GM18511 (cell line): ENCODE results near the gene ACAD9.

Source experiments
- ATAC-seq: cut with Tn5 transposase; IDR thresholded peaks from one replicate; pipeline ENCODE4 v1.9.1; 2021; ENCODE audit warnings: mild to moderate bottlenecking, moderate library complexity; ENCODE audit not compliant: unreplicated experiment

ACAD9 gene

DNA sequence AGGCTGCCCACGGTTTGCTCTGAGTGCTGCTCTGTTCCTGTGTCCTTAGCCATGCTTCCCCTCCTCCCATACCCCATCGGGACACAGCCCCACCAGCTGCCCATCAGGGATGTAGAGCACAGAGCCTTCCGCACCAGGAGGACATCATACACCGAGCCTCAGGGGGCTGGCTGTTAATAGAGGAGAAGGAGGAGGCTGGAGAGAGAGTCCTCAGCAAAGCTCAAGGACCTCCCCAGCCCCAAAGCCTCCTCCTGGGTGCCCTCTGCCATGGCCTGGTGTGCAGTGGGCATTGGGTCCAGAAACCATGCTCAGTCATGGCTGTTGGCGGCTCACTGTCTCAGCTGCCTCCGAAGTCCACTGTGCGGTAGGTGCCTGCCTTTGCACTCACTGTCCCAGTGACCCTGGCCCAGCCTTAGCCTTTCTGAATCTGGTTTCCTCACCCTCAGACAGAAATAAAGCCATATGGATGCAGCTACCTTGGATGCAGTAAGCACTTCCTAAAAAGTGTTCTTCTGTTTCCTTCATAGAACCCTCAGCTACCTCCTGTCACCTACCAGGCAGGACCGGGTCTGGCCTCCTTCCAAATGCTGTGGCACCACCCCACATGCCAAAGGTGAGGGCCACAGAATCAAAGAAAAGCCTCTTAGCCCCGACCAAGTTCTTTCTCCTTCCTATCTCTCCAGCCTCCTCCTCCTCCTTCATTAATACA, 53.9 kb downstream of the ACAD9 start:
- ATAC-seq, result no peak

DNA sequence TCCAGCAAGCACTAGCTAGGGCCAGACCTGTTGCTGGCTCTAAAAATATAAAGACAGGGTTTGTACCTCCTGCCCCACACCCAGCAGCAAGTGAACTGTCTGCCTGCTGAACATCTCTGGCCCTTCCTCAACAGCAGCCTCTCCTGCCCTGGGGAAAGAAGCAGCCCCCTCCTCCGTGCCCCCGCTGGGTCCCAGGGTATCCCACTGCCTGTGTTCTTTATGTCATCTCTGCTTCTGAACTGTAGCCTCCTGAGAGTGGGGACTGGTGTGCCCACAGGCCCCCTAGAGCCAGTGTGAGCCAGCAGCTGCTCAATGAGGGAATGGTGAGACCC, 54.5 kb downstream of the ACAD9 start:
- no peak for ATAC-seq

DNA sequence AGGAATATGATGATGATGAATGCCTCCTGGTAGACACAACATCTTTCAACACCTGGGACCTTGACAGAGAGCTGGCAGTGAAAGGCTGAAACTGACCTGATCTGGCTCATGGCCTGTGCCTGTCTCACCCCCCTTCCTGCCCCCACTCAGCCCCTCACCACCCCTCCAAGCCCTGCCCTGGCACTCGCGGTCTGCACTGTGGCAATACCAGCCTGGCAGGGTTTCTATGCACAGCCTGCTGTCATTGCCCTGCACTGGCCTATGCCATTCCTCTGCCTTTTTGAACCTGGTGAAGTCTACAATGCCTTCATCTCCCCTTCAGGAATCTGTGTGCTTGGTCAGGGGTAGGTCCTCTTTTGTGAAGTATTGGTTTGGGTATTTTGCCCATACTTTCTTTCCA, 56.5 kb downstream of the ACAD9 start:
- no peak for ATAC-seq

DNA sequence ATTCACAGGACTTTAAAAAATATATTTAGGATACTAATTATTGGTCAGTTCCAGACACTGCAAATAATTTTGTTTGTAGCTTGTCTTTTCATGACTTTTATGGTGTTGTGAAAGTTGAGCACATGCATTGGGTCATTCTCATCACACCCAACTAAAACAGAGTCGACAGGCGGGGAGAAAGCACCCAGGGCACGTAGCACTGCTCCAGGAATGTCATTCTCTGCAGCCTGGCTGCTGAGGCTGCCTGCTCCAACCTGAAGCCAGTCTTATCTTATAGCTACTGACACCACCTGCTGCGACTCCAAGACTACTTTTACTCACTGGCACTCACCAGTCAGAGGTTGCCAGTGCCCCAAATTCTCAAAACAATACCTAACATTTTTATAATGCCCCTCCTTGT, 56.9 kb downstream of the ACAD9 start:
- no peak for ATAC-seq

DNA sequence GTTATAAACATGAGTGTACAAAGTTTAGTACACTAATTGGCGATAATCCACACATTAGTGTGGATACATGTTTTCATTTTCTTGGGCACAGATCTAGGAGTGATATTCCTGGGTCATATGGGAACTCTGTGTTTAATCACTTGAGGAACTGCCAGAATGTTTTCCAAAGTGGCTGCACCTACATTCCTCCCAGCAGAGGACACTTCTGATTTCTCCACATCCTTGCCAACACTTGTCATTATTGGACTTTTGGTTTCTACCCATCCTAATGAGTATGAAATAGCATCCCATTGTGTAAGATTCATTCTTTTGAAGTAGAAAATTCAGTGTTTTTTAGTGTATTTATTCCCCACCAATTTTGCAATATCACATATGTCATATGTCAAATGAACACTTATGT, 60.8 kb downstream of the ACAD9 start:
- no peak for ATAC-seq

DNA sequence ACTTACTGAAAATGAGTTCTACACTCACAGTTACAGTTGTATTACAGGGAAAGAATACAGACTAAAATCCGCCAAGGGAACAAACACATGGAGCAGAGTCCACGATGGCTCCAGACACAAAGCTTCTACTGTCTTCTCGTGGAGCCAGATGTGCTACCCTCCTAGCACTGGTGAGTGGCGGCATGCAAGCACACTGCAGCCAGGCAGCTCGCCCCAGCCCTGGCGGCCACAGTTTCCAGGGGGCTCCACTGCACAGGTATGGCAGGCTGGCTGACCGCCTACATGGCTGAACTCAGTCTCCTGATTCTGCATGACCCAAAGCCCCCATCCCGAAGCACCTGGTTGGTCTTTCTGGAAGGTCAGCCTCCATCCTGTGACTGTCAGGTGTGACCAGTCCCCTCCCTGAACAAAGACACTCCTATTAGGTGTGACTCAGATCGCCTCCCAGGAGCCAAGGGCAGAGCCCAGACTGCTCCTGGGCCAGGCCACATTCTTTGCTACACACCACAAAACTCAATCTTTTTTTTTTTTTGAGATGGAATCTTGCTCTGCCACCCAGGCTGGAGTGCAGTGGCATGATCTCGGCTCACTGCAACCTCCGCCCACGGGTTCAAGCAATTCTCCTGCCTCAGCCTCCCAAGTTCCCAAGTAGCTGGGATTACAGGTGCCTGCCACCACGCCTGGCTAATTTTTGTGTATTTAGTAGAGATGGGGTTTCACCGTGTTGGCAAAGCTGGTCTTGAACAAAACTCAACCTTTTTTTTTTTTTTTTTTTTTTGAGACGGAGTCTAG, 62.9 kb downstream of the ACAD9 start:
- ATAC-seq, result no peak

DNA sequence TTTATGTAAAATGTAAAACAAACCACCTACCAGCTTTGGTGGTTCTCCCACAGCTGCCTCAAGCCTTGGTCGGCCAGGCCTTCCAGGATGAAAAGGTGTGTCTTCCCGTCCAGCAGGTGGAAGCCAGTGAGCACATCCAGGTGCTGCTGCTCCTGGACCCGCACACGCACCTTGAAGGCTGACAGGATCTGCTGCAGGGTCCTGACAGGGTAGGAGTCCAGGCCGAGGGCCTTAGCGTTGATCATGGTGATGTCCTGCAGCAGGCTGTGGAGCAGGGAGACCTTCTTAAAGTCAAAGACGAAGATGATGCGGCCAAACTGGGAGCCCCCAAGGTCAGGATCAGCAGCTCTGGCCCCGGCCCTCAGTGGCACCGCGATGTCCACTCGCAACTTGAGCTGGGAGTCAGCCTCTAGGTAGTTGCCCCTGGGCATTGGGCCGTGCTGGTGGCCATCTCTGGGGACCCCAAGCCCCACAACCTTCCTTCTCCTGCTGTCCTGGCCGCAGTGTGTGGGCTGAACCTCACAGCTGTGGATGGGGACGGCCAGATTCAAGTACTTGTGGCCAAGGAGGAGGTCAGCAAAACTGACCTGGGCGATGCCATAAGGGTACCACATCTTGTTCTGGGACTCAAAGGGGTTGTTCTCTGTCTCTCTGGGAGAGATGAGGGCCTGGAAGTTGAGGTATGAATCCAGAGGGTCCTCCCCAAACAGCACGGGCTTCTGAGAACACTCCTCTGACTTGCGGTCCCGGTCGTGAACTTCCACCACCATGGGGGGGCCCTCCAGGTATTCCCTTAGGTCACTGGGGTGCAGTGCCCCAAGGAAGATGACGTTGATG, 65.8 kb downstream of the ACAD9 start:
- no peak for ATAC-seq

DNA sequence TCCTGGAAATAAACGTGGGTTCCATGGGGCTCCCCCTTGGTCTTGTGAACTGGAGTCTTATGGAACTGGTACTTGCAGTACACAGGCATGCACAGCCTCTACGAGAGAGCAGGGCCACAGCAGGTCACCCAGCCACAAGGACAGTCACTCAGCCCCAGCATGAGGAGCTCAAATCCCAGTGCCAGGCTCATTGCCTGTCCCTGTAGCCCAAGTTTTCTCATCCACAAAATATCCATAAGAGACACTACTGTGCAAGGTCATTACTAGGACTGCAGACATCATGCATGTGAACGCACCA, 66.4 kb downstream of the ACAD9 start:
- ATAC-seq, result no peak

DNA sequence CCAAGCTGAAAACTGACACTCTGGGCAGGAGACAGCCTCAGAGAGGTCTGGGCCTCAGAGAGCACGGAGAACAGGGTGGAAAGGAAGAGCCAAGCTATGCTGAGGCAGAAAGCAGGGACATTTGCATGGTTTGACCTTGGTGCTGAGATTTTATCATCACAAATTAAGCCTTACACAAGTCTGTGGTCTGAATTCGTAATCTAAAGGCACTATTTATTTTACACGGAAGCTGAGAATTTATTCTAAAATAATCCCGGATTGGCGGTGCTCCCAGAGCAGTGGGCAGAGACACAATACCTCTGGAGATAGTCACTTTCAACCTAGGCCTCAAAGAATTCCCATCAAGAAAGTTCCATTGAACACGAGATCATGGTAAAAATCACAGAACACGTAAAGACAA, 67.0 kb downstream of the ACAD9 start:
- no peak for ATAC-seq

DNA sequence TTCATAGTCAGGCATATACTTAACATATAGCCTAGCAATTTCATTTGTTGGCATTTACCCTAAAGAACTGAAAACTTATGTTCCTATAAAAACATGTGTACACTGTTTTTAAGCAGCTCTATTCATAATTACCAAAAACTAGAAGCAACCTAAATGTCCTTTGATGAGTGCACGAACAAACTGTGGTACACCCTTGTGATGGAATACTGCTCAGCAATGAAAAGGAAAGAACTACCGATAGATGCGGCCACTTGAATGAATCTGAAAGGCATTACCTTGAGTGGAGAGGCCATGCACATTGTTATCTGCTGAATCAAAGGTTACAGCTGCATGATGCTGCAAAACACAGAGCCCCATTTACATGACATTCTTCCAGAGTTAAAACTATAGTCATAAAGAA, 69.7 kb downstream of the ACAD9 start:
- no peak for ATAC-seq

DNA sequence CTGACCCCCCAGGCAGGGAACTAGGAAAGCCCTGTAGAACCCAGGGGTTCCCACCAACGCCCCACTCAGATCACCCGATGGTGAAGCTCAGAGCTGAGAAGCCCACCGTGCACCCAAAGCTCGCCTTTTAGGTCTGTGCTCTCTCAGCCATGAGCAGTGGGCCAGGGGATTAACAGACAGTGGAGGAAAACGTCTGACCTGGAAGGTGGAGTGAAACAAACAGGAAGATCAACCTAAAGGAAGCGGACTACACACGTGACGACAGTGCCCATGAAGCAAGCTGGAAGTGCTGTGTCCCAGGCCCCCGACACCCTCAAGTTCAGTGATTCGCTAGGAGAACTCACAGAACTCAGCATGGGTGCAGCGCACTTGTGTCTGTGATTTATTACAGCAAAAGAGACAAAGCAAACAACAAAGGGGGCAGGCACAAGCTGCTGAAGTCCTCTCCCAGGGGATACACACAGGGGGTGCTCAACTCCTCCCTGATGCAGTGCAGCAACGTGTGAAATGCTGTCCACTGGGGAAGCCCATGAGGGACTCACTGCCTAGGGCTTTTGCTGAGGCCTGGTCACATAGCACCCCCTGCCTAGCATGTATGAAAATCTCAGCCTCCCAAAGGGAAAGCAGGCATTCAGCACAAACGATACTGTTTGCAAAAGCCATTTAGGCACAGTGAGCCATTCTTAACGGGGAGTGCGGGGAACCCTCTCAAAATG, 71.0 kb downstream of the ACAD9 start:
- ATAC-seq, result no peak

DNA sequence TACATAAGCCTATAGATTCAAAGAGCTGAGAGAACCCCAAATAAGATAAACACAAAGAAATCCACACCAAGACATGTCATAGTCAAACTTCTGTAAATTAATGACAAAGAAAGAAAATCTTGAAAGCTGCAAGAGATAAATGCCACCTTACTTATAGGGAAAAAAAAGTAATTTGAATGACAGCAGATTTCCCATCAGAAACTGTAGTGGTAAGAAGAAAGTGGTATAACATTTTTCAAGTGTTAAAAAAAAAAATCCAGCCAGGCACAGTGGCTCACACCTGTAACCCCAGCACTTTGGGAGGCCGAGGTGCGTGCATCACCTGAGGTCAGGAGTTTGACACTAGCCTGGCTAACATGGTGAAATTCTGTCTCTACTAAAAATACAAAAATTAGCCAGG, 77.0 kb downstream of the ACAD9 start:
- ATAC-seq, result no peak
